Mesenchymal stem cell (in vitro differentiated cells and primary cell): ENCODE measurements around the gene DNM1.

Experiments
- DNase-seq: peaks from one replicate; pipeline ENCODE4 v3.0.0-alpha.2; 2013
- H2AFZ ChIP-seq: one replicate; pipeline ENCODE4 v1.6.1; 2013; ENCODE audit warnings: low read depth, mild to moderate bottlenecking, control low read depth, inconsistent platforms, low read length, moderate library complexity
- H2AK5ac ChIP-seq: 2 replicates; pipeline ENCODE4 v1.6.1; 2013; ENCODE audit warnings: low read length, moderate library complexity, mild to moderate bottlenecking, inconsistent platforms; ENCODE audit not compliant: severe bottlenecking
- H2BK120ac ChIP-seq: one replicate; pipeline ENCODE4 v1.6.1; 2013; ENCODE audit warnings: low read depth, mild to moderate bottlenecking, inconsistent platforms, low read length, moderate library complexity
- H2BK12ac ChIP-seq, 2 experiments: one replicate each; pipeline ENCODE4 v1.6.1; 2013; ENCODE audit warnings: inconsistent platforms in 2 of 2, low read length in 2 of 2, mild to moderate bottlenecking in 2 of 2, moderate library complexity in 2 of 2, control low read depth in 1 of 2
- H2BK15ac ChIP-seq: one replicate; pipeline ENCODE4 v1.6.1; 2013; ENCODE audit warnings: mild to moderate bottlenecking, low read depth, inconsistent platforms; ENCODE audit not compliant: poor library complexity, severe bottlenecking
- H2BK5ac ChIP-seq: 2 replicates; pipeline ENCODE4 v1.6.1; 2013; ENCODE audit warnings: low read depth, mild to moderate bottlenecking, low read length, control low read depth, inconsistent platforms; ENCODE audit not compliant: poor library complexity, severe bottlenecking
- H3K14ac ChIP-seq, 2 experiments: one replicate each; pipeline ENCODE4 v1.6.1; 2013; ENCODE audit warnings: inconsistent platforms in 2 of 2, low read length in 2 of 2, control low read depth in 1 of 2, mild to moderate bottlenecking in 1 of 2, moderate library complexity in 1 of 2
- H3K18ac ChIP-seq, 2 experiments: one replicate each; pipeline ENCODE4 v1.6.1; 2013; ENCODE audit warnings: inconsistent platforms in 2 of 2, low read length in 2 of 2, control low read depth in 1 of 2, low read depth in 1 of 2, mild to moderate bottlenecking in 1 of 2
- H3K23ac ChIP-seq, 2 experiments: one replicate each; pipeline ENCODE4 v1.6.1; 2013; ENCODE audit warnings: inconsistent platforms in 2 of 2, low read length in 2 of 2, mild to moderate bottlenecking in 2 of 2, moderate library complexity in 2 of 2, control low read depth in 1 of 2
- H3K27ac ChIP-seq: 2 replicates; pipeline ENCODE4 v1.5.1; 2013; ENCODE audit warnings: mild to moderate bottlenecking, moderate library complexity, low read length, control low read depth, inconsistent platforms; ENCODE audit not compliant: poor library complexity, severe bottlenecking
- H3K27me3 ChIP-seq, 2 experiments: 2 replicates each; pipeline versions ENCODE4 v1.6.1 to v1.7.0; 2013; ENCODE audit warnings: low read length in 2 of 2, mild to moderate bottlenecking in 2 of 2, moderate library complexity in 2 of 2, control low read depth in 1 of 2, inconsistent platforms in 1 of 2; ENCODE audit not compliant: control insufficient read depth in 1 of 2, insufficient read depth in 1 of 2
- H3K36me3 ChIP-seq, 2 experiments: 2 replicates each; pipeline versions ENCODE4 v1.6.1 to v1.7.0; 2013; ENCODE audit warnings: low read length in 2 of 2, control low read depth in 1 of 2, inconsistent platforms in 1 of 2, low read depth in 1 of 2, mild to moderate bottlenecking in 1 of 2; ENCODE audit not compliant: insufficient read depth in 2 of 2, control insufficient read depth in 1 of 2
- H3K4ac ChIP-seq, 2 experiments: one replicate each; pipeline ENCODE4 v1.6.1; 2013; ENCODE audit warnings: inconsistent platforms in 2 of 2, low read length in 2 of 2, mild to moderate bottlenecking in 2 of 2, moderate library complexity in 2 of 2, control low read depth in 1 of 2, low read depth in 1 of 2
- H3K4me1 ChIP-seq: 2 replicates; pipeline ENCODE4 v1.6.1; 2013; ENCODE audit warnings: low read depth, low read length, control low read depth; ENCODE audit not compliant: control insufficient read depth, insufficient read depth
- H3K4me2 ChIP-seq: 2 replicates; pipeline ENCODE4 v1.6.1; 2013; ENCODE audit warnings: low read length, mild to moderate bottlenecking, inconsistent platforms; ENCODE audit not compliant: poor library complexity, severe bottlenecking
- H3K4me3 ChIP-seq, 2 experiments: 2 replicates each; pipeline versions ENCODE4 v1.5.1 to v1.7.0; 2013; ENCODE audit warnings: low read length in 2 of 2, mild to moderate bottlenecking in 2 of 2, control low read depth in 1 of 2, low read depth in 1 of 2; ENCODE audit not compliant: insufficient read depth in 1 of 2
- H3K79me1 ChIP-seq: replicated peaks from 2 replicates; pipeline ENCODE4 v1.6.1; 2013; ENCODE audit warnings: mild to moderate bottlenecking, control low read depth, low read length, inconsistent platforms; ENCODE audit not compliant: poor library complexity, severe bottlenecking
- H3K9ac ChIP-seq: 2 replicates; pipeline ENCODE4 v1.7.0; 2013; ENCODE audit warnings: mild to moderate bottlenecking, low read length, moderate library complexity
- H3K9me3 ChIP-seq: 2 replicates; pipeline ENCODE4 v1.7.0; 2013; ENCODE audit warnings: mild to moderate bottlenecking, low read length; ENCODE audit not compliant: control insufficient read depth
- H4K8ac ChIP-seq: one replicate; pipeline ENCODE4 v1.6.1; 2013; ENCODE audit warnings: inconsistent platforms, mild to moderate bottlenecking, low read length, moderate library complexity
- H4K91ac ChIP-seq: one replicate; pipeline ENCODE4 v1.6.1; 2013; ENCODE audit warnings: mild to moderate bottlenecking, low read length, inconsistent platforms
- WGBS: methylation state at CpG from one replicate; pipeline ENCODE4 v1.1.7; 2013; ENCODE audit warnings: mixed read lengths; 5-methylcytosine and 5-hydroxymethylcytosine counted together

Gene DNM1

GRCh38 chr9:128202648-128203023 is 543 bp upstream of the DNM1 start:
- no peak for DNase-seq
- no peak overlapping the region for H3K4ac ChIP-seq
- H2BK5ac ChIP-seq = no peak overlapping the region
- WGBS = 47% methylated on average over 2 of the region's 2 CpGs
- H2AFZ ChIP-seq = no peak overlapping the region
- no peak overlapping the region for H4K91ac ChIP-seq
- no peak overlapping the region for H2AK5ac ChIP-seq
- peak overlapping the region; percentile 13 for H3K9ac ChIP-seq
- H3K4me2 ChIP-seq = peak overlapping the region; percentile 59
- peak overlapping the region in 1 of 2 experiments; percentile 89 for H3K4me3 ChIP-seq
- H3K4me1 ChIP-seq = peaks cover 31% of the 10 kb centered on the region
- no peak overlapping the region for H4K8ac ChIP-seq
- H3K27ac ChIP-seq = peak overlapping the region; percentile 67
- no peak overlapping the region for H3K23ac ChIP-seq
- no peak overlapping the region for H2BK120ac ChIP-seq
- H3K36me3 ChIP-seq = peaks cover 6 to 15% of the 10 kb centered on the region in 2 experiments
- no peak overlapping the region for H2BK15ac ChIP-seq
- no peak overlapping the region for H3K14ac ChIP-seq
- H2BK12ac ChIP-seq = no peak overlapping the region
- H3K27me3 ChIP-seq = no peaks in the 10 kb centered on the region
- peaks cover 17% of the 10 kb centered on the region for H3K79me1 ChIP-seq
- no peaks in the 10 kb centered on the region for H3K9me3 ChIP-seq
- no peak overlapping the region for H3K18ac ChIP-seq

GRCh38 chr9:128203707-128204551 is 750 bp downstream of the DNM1 start:
- Histone ChIP-seq H4K8ac (peak overlapping the region; percentile 33), H4K91ac (no peak overlapping the region), H2AFZ (peak overlapping the region; percentile 54), H3K4ac (no peak overlapping the region), H2BK5ac (no peak overlapping the region), H3K14ac (no peak overlapping the region), H2AK5ac (peak overlapping the region; percentile 29), H3K18ac (peak overlapping the region; percentile 45 to 67), H3K79me1 (peaks cover 27% of the 10 kb centered on the region), H3K9me3 (no peaks in the 10 kb centered on the region), H3K9ac (peak overlapping the region; percentile 84), H2BK120ac (no peak overlapping the region), H3K4me3 (peak overlapping the region; percentile 82 to 89), H3K27ac (no peak overlapping the region), H3K27me3 (no peaks in the 10 kb centered on the region), H2BK12ac (no peak overlapping the region), H2BK15ac (peak overlapping the region; percentile 89), H3K4me2 (peak overlapping the region; percentile 89), H3K36me3 (peaks cover 0 to 25% of the 10 kb centered on the region in 2 experiments), H3K4me1 (peaks cover 36% of the 10 kb centered on the region), H3K23ac (peak overlapping the region in 1 of 2 experiments; percentile 34)
- WGBS = under 1% methylated on average over 45 of the region's 67 CpGs
- DNase-seq = peak; percentile 58

- peak overlapping the region; percentile 29 for H2AK5ac ChIP-seq
- peak overlapping the region; percentile 89 for H3K4me2 ChIP-seq
- peak overlapping the region in 1 of 2 experiments; percentile 17 for H3K4ac ChIP-seq
- peak overlapping the region; percentile 84 for H3K9ac ChIP-seq
- H4K8ac ChIP-seq = no peak overlapping the region
- no peak overlapping the region for H2BK12ac ChIP-seq
- peaks cover 0 to 28% of the 10 kb centered on the region in 2 experiments for H3K36me3 ChIP-seq
- no peak overlapping the region for H2BK15ac ChIP-seq
- DNase-seq = no peak
- H3K23ac ChIP-seq = no peak overlapping the region
- H4K91ac ChIP-seq = no peak overlapping the region
- peaks cover 33% of the 10 kb centered on the region for H3K79me1 ChIP-seq
- no peaks in the 10 kb centered on the region for H3K9me3 ChIP-seq
- peak overlapping the region; percentile 82 to 89 for H3K4me3 ChIP-seq
- H3K18ac ChIP-seq = peak overlapping the region in 1 of 2 experiments; percentile 46
- peaks cover 43% of the 10 kb centered on the region for H3K4me1 ChIP-seq
- H2BK120ac ChIP-seq = no peak overlapping the region
- WGBS = 92% methylated on average over 7 of the region's 7 CpGs
- no peak overlapping the region for H2AFZ ChIP-seq
- H3K27ac ChIP-seq = no peak overlapping the region
- H2BK5ac ChIP-seq = no peak overlapping the region
- H3K27me3 ChIP-seq = no peaks in the 10 kb centered on the region
- no peak overlapping the region for H3K14ac ChIP-seq
These were observed 1.7 kb downstream of the DNM1 start for GRCh38 chr9:128204858-128205257.

- no peak overlapping the region for H2BK15ac ChIP-seq
- peaks cover 0 to 28% of the 10 kb centered on the region in 2 experiments for H3K36me3 ChIP-seq
- no peak overlapping the region for H2BK120ac ChIP-seq
- H2BK12ac ChIP-seq = no peak overlapping the region
- H2BK5ac ChIP-seq = no peak overlapping the region
- 90% methylated on average over 16 of the region's 16 CpGs for WGBS
- H3K18ac ChIP-seq = no peak overlapping the region
- no peak overlapping the region for H4K91ac ChIP-seq
- no peak for DNase-seq
- H3K4me3 ChIP-seq = peak overlapping the region in 1 of 2 experiments; percentile 89
- no peak overlapping the region for H4K8ac ChIP-seq
- no peaks in the 10 kb centered on the region for H3K27me3 ChIP-seq
- no peak overlapping the region for H2AFZ ChIP-seq
- peaks cover 33% of the 10 kb centered on the region for H3K79me1 ChIP-seq
- H2AK5ac ChIP-seq = no peak overlapping the region
- H3K14ac ChIP-seq = no peak overlapping the region
- H3K9ac ChIP-seq = peak overlapping the region; percentile 84
- H3K4ac ChIP-seq = no peak overlapping the region
- H3K4me1 ChIP-seq = peaks cover 47% of the 10 kb centered on the region
- no peaks in the 10 kb centered on the region for H3K9me3 ChIP-seq
- no peak overlapping the region for H3K23ac ChIP-seq
- H3K4me2 ChIP-seq = no peak overlapping the region
- H3K27ac ChIP-seq = no peak overlapping the region
These were observed 2.2 kb downstream of the DNM1 start for GRCh38 chr9:128205296-128205944.
